NOMO-1 treated with dmso at 0.1 percent for 144 hours (cell line): ENCODE measurements around the gene SUSD1.

Source experiments
- DNase-seq: peaks from one replicate; lab custom pipeline; 2025; ENCODE audit not compliant: unreplicated experiment; lab: John Stamatoyannopoulos, UW

The SUSD1 gene

GRCh38 chr9:112020680-112021596 lies 154.2 kb downstream of the SUSD1 start:
- no peak for DNase-seq

GRCh38 chr9:112017878-112018277 lies 157.2 kb downstream of the SUSD1 start:
- no peak for DNase-seq

GRCh38 chr9:112015736-112016135 lies 159.4 kb downstream of the SUSD1 start:
- no peak for DNase-seq

DNA sequence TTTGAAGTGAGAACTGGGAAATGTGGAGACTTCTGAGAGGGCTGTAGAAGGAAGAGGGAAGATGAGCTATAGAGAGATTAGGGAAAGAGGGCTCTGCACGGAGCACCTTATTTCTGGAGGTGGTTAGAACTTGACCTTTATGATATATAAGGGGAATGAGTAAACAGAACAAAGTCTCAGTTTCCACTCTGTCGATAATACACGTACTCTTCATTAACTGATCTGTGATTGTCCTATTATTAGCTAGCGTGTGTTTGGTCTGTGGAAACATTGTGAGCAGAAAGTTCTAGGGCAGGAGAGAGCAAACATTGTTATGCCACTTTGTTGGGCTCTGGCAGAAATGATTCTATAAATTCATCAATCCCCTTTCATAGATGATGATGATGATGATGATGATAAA lies 159.9 kb downstream of the SUSD1 start:
- DNase-seq = no peak

DNA sequence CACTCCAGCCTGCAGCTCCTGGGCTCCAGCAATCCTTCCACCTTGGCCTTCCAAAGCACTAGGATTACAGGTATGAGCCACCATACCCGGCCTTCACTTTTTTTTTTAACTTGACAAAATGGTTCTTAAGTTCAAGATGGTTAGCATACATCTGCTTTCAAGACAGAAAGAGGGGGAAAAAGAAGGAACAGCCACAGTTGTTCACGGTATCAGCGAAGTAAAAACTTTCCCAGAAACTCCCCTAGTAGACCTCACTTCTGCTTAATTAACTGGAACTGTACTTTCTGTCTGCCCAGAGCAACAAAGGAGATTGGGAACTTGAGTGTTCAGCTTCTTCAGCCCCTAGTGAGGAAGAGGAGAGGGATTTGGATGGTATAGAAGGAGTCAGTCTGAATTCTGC lies 161.8 kb downstream of the SUSD1 start:
- no peak for DNase-seq

DNA sequence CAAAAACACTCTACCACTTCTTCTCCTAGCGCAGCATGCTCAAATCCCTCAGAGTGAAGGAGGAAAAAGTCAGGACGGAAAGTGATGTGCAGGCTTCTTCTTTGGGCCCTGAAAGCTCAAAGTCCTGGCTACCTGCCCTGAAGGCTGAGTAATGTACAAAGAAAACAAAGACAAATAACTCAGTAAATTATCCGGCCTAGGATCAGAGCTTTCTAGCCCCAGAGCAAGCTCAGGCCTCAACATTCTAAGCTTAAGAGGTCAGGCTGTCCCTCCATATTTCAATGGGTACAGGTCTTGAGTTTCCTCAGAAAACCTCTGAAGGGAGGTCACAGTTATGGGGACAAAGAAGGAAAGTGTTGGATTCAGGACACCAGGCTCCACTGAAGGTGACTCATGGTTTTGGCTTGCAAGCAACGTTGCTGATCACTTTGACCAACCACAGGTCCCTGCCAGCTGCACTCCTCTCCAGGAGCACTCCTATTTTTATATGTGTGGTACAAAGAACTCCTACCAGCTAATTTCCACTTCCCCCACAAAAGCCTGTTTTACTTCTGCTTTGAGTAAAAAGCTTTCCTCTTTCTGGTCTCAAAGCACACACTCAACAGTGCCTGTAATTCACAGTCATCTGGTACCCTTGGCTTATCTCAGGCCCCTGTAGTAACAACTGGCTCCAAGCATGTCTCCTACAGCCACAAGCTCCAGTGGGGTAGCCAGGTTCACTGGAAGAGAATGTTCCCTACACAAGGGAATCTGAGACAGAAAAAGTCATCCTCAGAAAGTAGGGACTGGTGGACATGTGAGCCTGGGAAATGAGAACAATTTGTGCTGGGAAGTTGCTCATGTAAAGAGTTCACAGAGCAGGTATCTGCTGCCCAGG lies 162.8 kb downstream of the SUSD1 start:
- peak; percentile 86 for DNase-seq

DNA sequence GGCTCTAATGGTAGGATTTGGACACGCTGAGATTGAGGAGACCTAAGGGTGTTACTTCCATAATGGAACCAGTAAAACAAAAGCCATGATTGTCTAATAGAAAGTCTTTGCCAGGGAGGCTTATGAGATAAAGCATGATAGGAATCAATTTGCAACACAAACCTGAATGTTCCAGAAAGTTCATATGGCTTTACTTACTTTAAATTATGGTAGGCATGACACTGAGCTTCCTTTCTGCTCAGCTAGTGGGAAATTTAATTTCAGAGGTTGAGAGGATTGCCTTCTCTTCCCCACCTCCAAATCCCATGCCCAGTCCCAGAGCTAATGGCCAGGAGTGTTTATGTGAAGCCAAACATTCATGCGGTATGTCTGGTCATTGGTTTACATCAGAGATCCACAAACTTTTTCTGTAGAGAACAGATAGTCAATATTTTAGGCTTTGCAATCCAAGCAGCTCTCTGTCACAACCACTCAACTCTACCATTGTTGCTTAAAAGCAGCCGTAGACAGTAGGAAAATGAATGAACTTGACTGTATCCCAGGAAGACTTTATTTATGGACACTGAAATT lies 164.0 kb downstream of the SUSD1 start:
- DNase-seq = no peak

- no peak for DNase-seq
Observed at GRCh38 chr9:112010537-112010936, 164.6 kb downstream of the SUSD1 start.

- DNase-seq = no peak
Observed at GRCh38 chr9:112009656-112010055, 165.4 kb downstream of the SUSD1 start.

- DNase-seq = no peak
Observed at GRCh38 chr9:112007575-112008240, 167.4 kb downstream of the SUSD1 start.

DNA sequence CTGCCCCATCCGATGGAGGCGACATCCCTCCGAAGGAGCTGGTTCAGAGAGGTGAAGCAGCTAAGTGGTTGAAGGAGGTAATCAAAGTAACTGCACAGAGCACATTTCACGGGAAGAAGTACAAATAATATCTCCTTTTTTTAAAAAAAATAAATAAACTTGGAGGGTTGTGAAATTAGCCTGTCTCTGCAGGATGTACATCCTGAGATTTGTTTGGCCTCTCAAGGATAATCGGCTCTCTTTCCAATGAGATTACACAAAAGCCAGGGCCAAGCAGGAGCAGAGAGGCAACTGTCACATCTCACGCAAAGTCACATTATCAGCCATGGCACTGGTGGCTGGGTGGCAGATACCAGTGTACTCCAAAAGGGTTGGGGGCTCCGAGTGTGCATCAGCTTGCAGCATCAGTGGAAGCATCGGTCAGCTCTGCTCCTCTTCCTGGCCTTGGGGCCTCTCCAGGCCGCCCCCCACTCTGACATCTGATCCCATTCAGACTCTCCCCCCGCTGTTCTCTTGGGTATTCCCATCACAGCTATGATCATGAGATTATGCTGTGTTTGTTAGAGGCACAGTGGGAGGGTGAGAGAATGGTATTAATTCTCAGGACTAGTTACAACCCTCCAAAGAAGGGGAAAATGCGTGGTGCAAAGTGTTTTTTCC lies 168.6 kb downstream of the SUSD1 start:
- DNase-seq = no peak

- no peak for DNase-seq
Observed at GRCh38 chr9:112005939-112006338, 169.2 kb downstream of the SUSD1 start.

DNA sequence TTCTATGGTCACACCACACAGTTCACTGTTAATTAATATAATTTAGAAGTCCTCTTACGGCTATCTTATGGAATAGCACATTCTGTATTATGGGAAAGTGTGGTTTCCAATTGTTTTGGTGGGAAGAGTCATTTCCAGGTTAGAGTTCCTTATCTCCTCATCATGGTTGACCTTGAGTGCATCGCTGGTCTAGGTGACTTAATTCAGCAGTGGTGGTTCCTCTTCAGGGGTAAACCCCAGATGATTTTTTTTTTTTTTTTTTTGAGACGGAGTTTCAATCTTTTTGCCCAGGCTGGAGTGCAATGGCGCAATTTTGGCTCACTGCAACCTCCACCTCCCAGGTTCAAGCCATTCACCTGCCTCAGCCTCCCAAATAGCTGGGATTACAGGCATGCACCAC lies 171.6 kb downstream of the SUSD1 start:
- DNase-seq = no peak

GRCh38 chr9:112002847-112003457 lies 172.1 kb downstream of the SUSD1 start:
- no peak for DNase-seq

- DNase-seq = no peak
Observed at GRCh38 chr9:112002131-112002846, 172.8 kb downstream of the SUSD1 start.

DNA sequence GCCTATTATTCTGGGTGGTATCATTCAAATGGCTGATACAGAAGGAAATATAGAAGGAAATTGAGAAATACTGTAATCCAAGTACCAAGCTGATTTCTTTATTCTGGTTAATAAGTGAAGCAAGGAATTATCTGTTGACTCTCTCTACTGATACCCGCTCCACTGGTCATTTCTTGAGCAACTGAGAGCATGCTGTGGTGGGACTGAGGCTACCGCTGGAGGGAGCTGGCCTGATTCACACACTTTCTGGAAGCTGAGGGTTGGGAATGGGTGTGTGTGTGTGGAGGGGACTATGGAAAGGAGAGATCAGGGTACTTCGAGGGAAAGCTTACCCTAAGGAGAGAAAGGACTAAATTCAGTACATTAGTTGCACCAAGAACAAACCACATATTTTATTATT lies 174.4 kb downstream of the SUSD1 start:
- DNase-seq = no peak

DNA sequence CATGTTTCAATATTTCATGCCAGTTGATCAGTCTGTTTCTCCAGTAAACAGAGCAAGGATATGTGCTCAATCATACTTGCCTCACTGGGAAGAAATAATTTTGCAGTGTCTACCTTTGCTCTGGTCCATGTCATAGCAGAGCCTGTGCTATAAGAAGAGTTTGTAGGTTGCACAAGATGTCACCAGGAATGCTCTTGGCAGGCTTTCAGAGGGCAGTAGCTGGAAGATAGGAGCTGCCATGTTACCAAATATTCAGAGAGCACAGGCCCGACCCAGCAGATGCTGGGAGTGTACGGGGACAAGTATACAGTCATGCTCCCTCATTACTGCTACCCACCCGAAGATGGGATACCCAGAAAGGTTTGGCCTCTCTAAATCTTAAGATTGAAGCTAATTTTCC lies 175.8 kb downstream of the SUSD1 start:
- no peak for DNase-seq

DNA sequence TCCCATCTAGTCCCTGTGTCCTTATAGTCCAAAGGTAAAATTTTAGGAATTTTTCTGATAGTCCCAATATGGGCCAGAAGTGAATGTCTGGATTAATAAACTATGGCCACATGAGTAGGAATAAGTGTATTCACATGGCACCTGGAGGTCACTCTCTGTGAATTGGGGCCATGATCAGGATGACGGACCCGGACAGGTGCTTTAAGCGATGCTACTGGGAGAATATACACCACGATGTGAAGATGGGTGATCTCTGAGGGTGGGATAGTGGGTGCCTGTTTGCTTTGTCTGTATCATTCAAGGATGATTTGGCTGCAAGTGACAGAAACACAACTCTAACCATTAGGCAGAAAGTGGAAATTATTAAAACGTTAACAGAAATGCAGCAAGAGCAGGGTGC lies 177.3 kb downstream of the SUSD1 start:
- DNase-seq = no peak

DNA sequence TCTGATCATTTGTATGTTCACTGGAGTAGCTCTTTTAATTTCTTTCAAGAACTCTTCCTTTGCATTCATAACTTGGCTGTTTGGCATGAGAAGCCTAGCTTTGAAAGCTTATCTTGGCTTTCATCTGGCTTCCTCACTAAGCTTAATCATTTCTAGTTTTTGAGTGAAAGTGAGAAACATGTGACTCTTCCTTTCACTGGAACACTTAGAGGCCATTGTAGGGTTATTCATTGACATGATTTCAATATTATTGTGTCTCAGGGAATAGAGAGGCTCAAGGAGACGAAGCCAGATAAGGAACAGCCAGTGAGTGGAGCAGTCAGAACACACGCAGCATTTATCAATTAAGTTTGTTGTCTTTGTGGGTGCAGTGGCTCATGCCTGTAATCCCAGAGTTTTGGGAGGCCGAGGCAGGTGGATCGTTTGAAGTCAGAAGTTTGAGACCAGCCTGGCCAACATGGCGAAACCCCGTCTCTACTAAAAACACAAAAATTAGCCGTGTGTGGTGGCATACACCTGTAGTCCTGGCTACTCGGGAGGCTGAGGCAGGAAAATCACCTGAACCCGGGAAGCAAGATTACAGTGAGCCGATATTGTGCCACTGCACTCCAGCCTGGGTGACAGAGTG lies 180.2 kb downstream of the SUSD1 start:
- DNase-seq = no peak
